WTC11 (cell line): Measurements from ENCODE around the gene GATAD2A. TPM values are rescaled to one million over a fixed set of nuclear protein-coding genes. Genes with fewer than 3 reads are reported as not detected.
A peak's percentile ranks its signal among the peaks of the same experiment; 100 is the strongest.

Source experiments
- ATAC-seq: fragments of 200-7000 bp; cut with Tn5 transposase; 2 replicates; pipeline ENCODE4 v1.10.0; 2021; ENCODE audit warnings: mild to moderate bottlenecking, moderate library complexity
- CTCF ChIA-PET: fragments of 300-600 bp; sonication (Branson Sonifier 250); formaldehyde crosslinking; loops from one replicate; lab custom pipeline; 2021; ENCODE audit warnings: antibody characterized with exemption; lab: Charles Lee
- POLR2A ChIA-PET: fragments of 350-600 bp; sonication (Branson Sonifier 250); formaldehyde crosslinking; loops from one replicate; lab custom pipeline; 2021; ENCODE audit warnings: antibody characterized with exemption; lab: Charles Lee
- DNase-seq: peaks from one replicate; pipeline ENCODE4 v3.0.0; 2021; ENCODE audit warnings: low spot score
- H3K27ac Mint-ChIP-seq: 2 replicates; pipeline ENCODE4 v1.8.0; 2021; ENCODE audit warnings: mixed read lengths
- H3K27me3 Mint-ChIP-seq: 2 replicates; pipeline ENCODE4 v1.8.0; 2021; ENCODE audit warnings: low read depth, mild to moderate bottlenecking, moderate library complexity, mixed read lengths
- H3K36me3 Mint-ChIP-seq: 2 replicates; pipeline ENCODE4 v1.8.0; 2021; ENCODE audit warnings: mixed read lengths
- H3K4me1 Mint-ChIP-seq: 2 replicates; pipeline ENCODE4 v1.8.0; 2022; ENCODE audit warnings: mixed read lengths
- H3K4me3 Mint-ChIP-seq: 2 replicates; pipeline ENCODE4 v1.8.0; 2021; ENCODE audit warnings: mild to moderate bottlenecking, moderate library complexity, mixed read lengths
- H3K9me3 Mint-ChIP-seq: 2 replicates; pipeline ENCODE4 v1.8.0; 2021; ENCODE audit warnings: mixed read lengths
- ATF1 ChIP-seq: sonication (generic); formaldehyde crosslinking; IDR thresholded peaks from 2 replicates; pipeline ENCODE4 v1.8.1; 2023; ENCODE audit warnings: mild to moderate bottlenecking, moderate library complexity, missing genetic modification reagents
- CTCF ChIP-seq: fragments of 200-600 bp; IDR thresholded peaks from 2 replicates; pipeline ENCODE4 v1.8.0; 2022; ENCODE audit warnings: antibody characterized with exemption
- E2F1 ChIP-seq: sonication (generic); formaldehyde crosslinking; IDR thresholded peaks from 2 replicates; pipeline ENCODE4 v1.8.0; 2022; ENCODE audit warnings: mild to moderate bottlenecking, missing genetic modification reagents
- ESRRA ChIP-seq: sonication (generic); formaldehyde crosslinking; IDR thresholded peaks from 2 replicates; pipeline ENCODE4 v1.8.1; 2022; ENCODE audit warnings: mild to moderate bottlenecking, missing genetic modification reagents, borderline replicate concordance
- FOXK1 ChIP-seq: sonication (generic); formaldehyde crosslinking; IDR thresholded peaks from 2 replicates; pipeline ENCODE4 v1.8.0; 2022; ENCODE audit warnings: mild to moderate bottlenecking, moderate library complexity, missing genetic modification reagents
- GRHL2 ChIP-seq: fragments of 250-450 bp; sonication (Bioruptor Pico); IDR thresholded peaks from 2 replicates; pipeline ENCODE4 v1.8.0; 2022; ENCODE audit warnings: mild to moderate bottlenecking, moderate library complexity; ENCODE audit not compliant: insufficient replicate concordance, severe bottlenecking
- IRF1 ChIP-seq: sonication (generic); formaldehyde crosslinking; IDR thresholded peaks from 2 replicates; pipeline ENCODE4 v1.8.0; 2023; ENCODE audit warnings: missing genetic modification reagents
- JUN ChIP-seq: sonication (generic); formaldehyde crosslinking; IDR thresholded peaks from 2 replicates; pipeline ENCODE4 v1.8.0; 2023; ENCODE audit warnings: mild to moderate bottlenecking, missing genetic modification reagents
- KAT7 ChIP-seq: sonication (generic); formaldehyde crosslinking; IDR thresholded peaks from 2 replicates; pipeline ENCODE4 v1.8.1; 2023; ENCODE audit warnings: missing genetic modification reagents, mild to moderate bottlenecking, borderline replicate concordance
- NR1H2 ChIP-seq: sonication (generic); formaldehyde crosslinking; IDR thresholded peaks from 2 replicates; pipeline ENCODE4 v1.9.0; 2021; ENCODE audit warnings: mild to moderate bottlenecking, moderate library complexity, missing genetic modification reagents
- OVOL2 ChIP-seq: fragments of 250-450 bp; sonication (Bioruptor Pico); IDR thresholded peaks from 2 replicates; pipeline ENCODE4 v1.9.0; 2021; ENCODE audit warnings: mild to moderate bottlenecking, borderline replicate concordance
- USF1 ChIP-seq: sonication (generic); formaldehyde crosslinking; IDR thresholded peaks from 2 replicates; pipeline ENCODE4 v1.8.0; 2022; ENCODE audit warnings: mild to moderate bottlenecking, missing genetic modification reagents
- ZNF138 ChIP-seq: sonication (generic); formaldehyde crosslinking; conservative IDR thresholded peaks from 2 replicates; pipeline ENCODE4 v1.8.1; 2022; ENCODE audit warnings: mild to moderate bottlenecking, moderate library complexity, missing genetic modification reagents
- ZNF425 ChIP-seq: fragments of 250-450 bp; sonication (Bioruptor Pico); conservative IDR thresholded peaks from 2 replicates; pipeline ENCODE4 v1.9.0; 2021; ENCODE audit warnings: mild to moderate bottlenecking
- ZNF532 ChIP-seq: fragments of 250-450 bp; sonication (Bioruptor Pico); IDR thresholded peaks from 2 replicates; pipeline ENCODE4 v1.9.0; 2021; ENCODE audit warnings: mild to moderate bottlenecking, borderline replicate concordance
- ZNF671 ChIP-seq: fragments of 250-450 bp; sonication (Bioruptor Pico); IDR thresholded peaks from 2 replicates; pipeline ENCODE4 v1.8.0; 2021; ENCODE audit warnings: mild to moderate bottlenecking
- total RNA-seq: library from RNA; stranded (reverse); gene quantifications from 3 replicates; pipeline ENCODE4 v1.2.3, GENCODE V29; 2021

GATAD2A gene
- total RNA-seq, 1 experiment from 2014 or later: 209 TPM

GRCh38 chr19:19489804-19490204, 84.3 kb downstream of the GATAD2A start:
- POLR2A ChIA-PET: interaction anchor here (0.9 to 2.2 kb wide), 2 partner anchors 85 to 104 kb away, joined by 4 to 8 read pairs; partner anchors contain the start of gene GATAD2A
- CTCF ChIA-PET: interaction anchor here (0.5 to 5.2 kb wide), 23 partner anchors 14 to 260 kb away, joined by 3 to 84 read pairs (median 5); partner anchors contain the start of genes GATAD2A, NDUFA13 and TSSK6

More at GRCh38 chr19:19489804-19490204, 84.3 kb downstream of the GATAD2A start:
- H3K9me3 Mint-ChIP-seq: no peaks in the 10 kb centered on the region
- no peak overlapping the region for H3K4me3 Mint-ChIP-seq
- TF ChIP-seq ZNF671 (CRISPR knock-in tag) (no peak), FOXK1 (CRISPR knock-in tag) (no peak), IRF1 (CRISPR knock-in tag) (no peak), JUN (CRISPR knock-in tag) (no peak), NR1H2 (CRISPR knock-in tag) (no peak), ATF1 (CRISPR knock-in tag) (no peak), USF1 (CRISPR knock-in tag) (no peak), CTCF (no peak), GRHL2 (CRISPR knock-in tag) (no peak), ZNF138 (no peak), ZNF425 (CRISPR knock-in tag) (no peak), E2F1 (CRISPR knock-in tag) (no peak), ESRRA (CRISPR knock-in tag) (no peak), ZNF532 (CRISPR knock-in tag) (no peak), OVOL2 (no peak), KAT7 (CRISPR knock-in tag) (no peak)
- no peaks in the 10 kb centered on the region for H3K27me3 Mint-ChIP-seq
- peaks cover 50% of the 10 kb centered on the region for H3K4me1 Mint-ChIP-seq
- ATAC-seq (no peak), DNase-seq (no peak)
- peaks cover 25% of the 10 kb centered on the region for H3K36me3 Mint-ChIP-seq
- H3K27ac Mint-ChIP-seq: peak overlapping the region; percentile 99
